GM23338 (cell line): ENCODE results near the gene CDK7.

ENCODE experiments used
- CREB1 ChIP-seq: fragments of 250-450 bp; sonication (Bioruptor Pico); IDR thresholded peaks from 2 replicates; pipeline ENCODE4 v1.5.0; 2020; ENCODE audit warnings: low read depth, mild to moderate bottlenecking, moderate library complexity
- EZH2 ChIP-seq: fragments of 200-600 bp; sonication (generic); IDR thresholded peaks from one replicate; pipeline ENCODE4 v1.8.0; 2017; ENCODE audit warnings: antibody characterized with exemption, mild to moderate bottlenecking, low read depth; ENCODE audit not compliant: unreplicated experiment
- EZH2phosphoT487 ChIP-seq: fragments of 200-600 bp; sonication (generic); IDR thresholded peaks from one replicate; pipeline ENCODE4 v1.8.1; 2018; ENCODE audit warnings: antibody characterized with exemption; ENCODE audit not compliant: unreplicated experiment
- NANOG ChIP-seq: IDR thresholded peaks from 2 replicates; pipeline ENCODE4 v1.6.1; 2016; ENCODE audit warnings: antibody characterized with exemption, borderline replicate concordance
- POLR2AphosphoS5 ChIP-seq: IDR thresholded peaks from 2 replicates; pipeline ENCODE4 v1.6.1; 2016; ENCODE audit warnings: antibody characterized with exemption, low read depth
- REST ChIP-seq: IDR thresholded peaks from one replicate; pipeline ENCODE4 v1.6.1; 2018; ENCODE audit warnings: antibody characterized with exemption; ENCODE audit not compliant: unreplicated experiment
- ZNF331 ChIP-seq: fragments of 250-450 bp; sonication (Bioruptor Pico); IDR thresholded peaks from 2 replicates; pipeline ENCODE4 v1.5.0; 2020; ENCODE audit warnings: low read depth, mild to moderate bottlenecking, moderate library complexity
- TF ChIP-seq, protein P1 (sequence below), 2 experiments: fragments of 200-600 bp in 1 of 2; sonication (generic) in 1 of 2; conservative IDR thresholded peaks; 2 replicates each; pipeline versions ENCODE4 v1.5.1 to v1.6.1; 2016 to 2017; ENCODE audit warnings: antibody characterized with exemption in 2 of 2, low read depth in 2 of 2, mild to moderate bottlenecking in 2 of 2, moderate library complexity in 1 of 2

- TF ChIP-seq, protein P1, sequence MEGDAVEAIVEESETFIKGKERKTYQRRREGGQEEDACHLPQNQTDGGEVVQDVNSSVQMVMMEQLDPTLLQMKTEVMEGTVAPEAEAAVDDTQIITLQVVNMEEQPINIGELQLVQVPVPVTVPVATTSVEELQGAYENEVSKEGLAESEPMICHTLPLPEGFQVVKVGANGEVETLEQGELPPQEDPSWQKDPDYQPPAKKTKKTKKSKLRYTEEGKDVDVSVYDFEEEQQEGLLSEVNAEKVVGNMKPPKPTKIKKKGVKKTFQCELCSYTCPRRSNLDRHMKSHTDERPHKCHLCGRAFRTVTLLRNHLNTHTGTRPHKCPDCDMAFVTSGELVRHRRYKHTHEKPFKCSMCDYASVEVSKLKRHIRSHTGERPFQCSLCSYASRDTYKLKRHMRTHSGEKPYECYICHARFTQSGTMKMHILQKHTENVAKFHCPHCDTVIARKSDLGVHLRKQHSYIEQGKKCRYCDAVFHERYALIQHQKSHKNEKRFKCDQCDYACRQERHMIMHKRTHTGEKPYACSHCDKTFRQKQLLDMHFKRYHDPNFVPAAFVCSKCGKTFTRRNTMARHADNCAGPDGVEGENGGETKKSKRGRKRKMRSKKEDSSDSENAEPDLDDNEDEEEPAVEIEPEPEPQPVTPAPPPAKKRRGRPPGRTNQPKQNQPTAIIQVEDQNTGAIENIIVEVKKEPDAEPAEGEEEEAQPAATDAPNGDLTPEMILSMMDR (conservative IDR thresholded peaks at IDR 0.05; ENCODE audit: low read depth in 2 of 2) = no peak
- no peak for TF ChIP-seq POLR2AphosphoS5
- TF ChIP-seq NANOG = no peak
- no peak for TF ChIP-seq EZH2
- no peak for TF ChIP-seq EZH2phosphoT487
- no peak for TF ChIP-seq CREB1
- TF ChIP-seq REST = no peak
- no peak for TF ChIP-seq ZNF331 (CRISPR knock-in tag)
These were observed 34.2 kb downstream of the CDK7 start for GRCh38 chr5:69268899-69269298.
